Panc1 (cell line): ENCODE measurements around the gene CPSF2. TPM values are rescaled to one million over a fixed set of nuclear protein-coding genes. Genes with fewer than 3 reads are reported as not detected.
A peak's percentile ranks its signal among the peaks of the same experiment; 100 is the strongest.

Source experiments
- ATAC-seq: fragments of 200-7000 bp; cut with Tn5 transposase; 2 replicates; pipeline ENCODE4 v1.9.1; 2020; ENCODE audit warnings: mild to moderate bottlenecking, moderate library complexity
- BruUV-seq: library from RNA; stranded (reverse); fragments of 400-500 nt; replicated peaks from 2 replicates; lab custom pipeline; 2021; lab: Mats Ljungman, UMichigan
- CTCF ChIA-PET: fragments of 300-600 bp; sonication (Branson Sonifier 250); formaldehyde crosslinking; loops from one replicate; lab custom pipeline; 2022; ENCODE audit warnings: antibody characterized with exemption; lab: Charles Lee
- POLR2A ChIA-PET: fragments of 300-600 bp; sonication (Branson Sonifier 250); formaldehyde crosslinking; loops from one replicate; lab custom pipeline; 2022; ENCODE audit warnings: antibody characterized with exemption; lab: Charles Lee
- DNase-seq: peaks from one replicate; pipeline ENCODE4 v3.0.0-alpha.2; 2010; ENCODE audit warnings: low read depth, low spot score
- H3K27ac ChIP-seq: 2 replicates; pipeline ENCODE4 v1.5.1; 2011; ENCODE audit warnings: mild to moderate bottlenecking, low read length, inconsistent platforms
- H3K27me3 ChIP-seq: fragments of 200-500 bp; sonication (Bioruptor generic); 2 replicates; pipeline ENCODE4 v1.6.0; 2014; ENCODE audit warnings: low read length, inconsistent platforms; ENCODE audit not compliant: control insufficient read depth, insufficient read depth
- H3K36me3 ChIP-seq: fragments of 200-500 bp; sonication (Bioruptor generic); 2 replicates; pipeline ENCODE4 v1.5.1; 2014; ENCODE audit warnings: inconsistent platforms, mild to moderate bottlenecking, low read length, moderate library complexity; ENCODE audit not compliant: control insufficient read depth, insufficient read depth
- H3K4me1 ChIP-seq: 2 replicates; pipeline ENCODE4 v1.5.1; 2011; ENCODE audit warnings: inconsistent platforms, mild to moderate bottlenecking, low read length, moderate library complexity; ENCODE audit not compliant: control insufficient read depth, insufficient read depth
- H3K4me3 ChIP-seq, 2 experiments: 2 replicates each; pipeline ENCODE4 v1.5.1; 2011 to 2012; ENCODE audit warnings: low read depth in 2 of 2, low read length in 2 of 2, mild to moderate bottlenecking in 2 of 2, inconsistent platforms in 1 of 2, moderate library complexity in 1 of 2
- H3K9me3 ChIP-seq: fragments of 200-500 bp; sonication (Bioruptor generic); 2 replicates; pipeline ENCODE4 v1.5.1; 2014; ENCODE audit warnings: low read depth, mild to moderate bottlenecking, inconsistent platforms, low read length, moderate library complexity; ENCODE audit not compliant: control insufficient read depth, insufficient read depth
- POLR2AphosphoS5 ChIP-seq: IDR thresholded peaks from 2 replicates; pipeline ENCODE4 v1.6.1; 2012; ENCODE audit warnings: mild to moderate bottlenecking, low read depth, low read length, moderate library complexity
- REST ChIP-seq, 2 experiments: IDR thresholded peaks; 2 replicates each; pipeline ENCODE4 v1.6.1; 2011 to 2012; ENCODE audit warnings: low read depth in 2 of 2, control low read depth in 1 of 2, low read length in 1 of 2, mild to moderate bottlenecking in 1 of 2, moderate library complexity in 1 of 2; ENCODE audit not compliant: insufficient read depth in 1 of 2
- SIN3A ChIP-seq: IDR thresholded peaks from 2 replicates; pipeline ENCODE4 v1.6.1; 2012; ENCODE audit warnings: low read depth, mild to moderate bottlenecking, low read length, moderate library complexity, borderline replicate concordance; ENCODE audit not compliant: insufficient read depth
- TCF7L2 ChIP-seq: IDR thresholded peaks from 2 replicates; pipeline ENCODE4 v1.6.1; 2011; ENCODE audit warnings: mild to moderate bottlenecking, low read depth, low read length, inconsistent platforms
- in situ Hi-C: cut with HindIII; loops from 2 replicates; pipeline ENCODE4 v1.10.0; 2016; ENCODE audit warnings: low sequenced_read_pairs, low pct_unique_long_range_greater_than_20kb
- intact Hi-C: fragments of 100-400 bp; cut with micrococcal nuclease; formaldehyde crosslinking; loops from one replicate; pipeline ENCODE4 v1.10.0; 2022; ENCODE audit not compliant: unreplicated experiment
- total RNA-seq: library from RNA; stranded (reverse); gene quantifications from one replicate; pipeline ENCODE4 v1.2.1, GENCODE V29; 2021; ENCODE audit not compliant: unreplicated experiment
- TF ChIP-seq, protein P1 (sequence below): fragments of 450-650 bp; IDR thresholded peaks from 2 replicates; pipeline ENCODE4 v1.5.1; 2017; ENCODE audit warnings: mild to moderate bottlenecking

Gene CPSF2
- total RNA-seq, 1 experiment from 2014 or later: 62.0 TPM

- BruUV-seq: TSS peak; percentile 84
- H3K4me3 ChIP-seq: peak overlapping the region; percentile 94 to 95
- H3K4me1 ChIP-seq: peaks cover 9% of the 10 kb centered on the region; the same call in 1 of the 2 replicates
- peak overlapping the region; percentile 90 for H3K27ac ChIP-seq
- ATAC-seq (no peak), DNase-seq (no peak)
- CTCF ChIA-PET: interaction anchor here (0.5 to 1.7 kb wide), 2 partner anchors 13 to 14 kb away, joined by 3 to 7 read pairs; no protein-coding TSS in a partner anchor
- H3K36me3 ChIP-seq: peaks cover 2% of the 10 kb centered on the region; the same call in 1 of the 2 replicates
- no peaks in the 10 kb centered on the region for H3K27me3 ChIP-seq
- in situ Hi-C loops (no loop called here), intact Hi-C loops (no loop called here)
- POLR2A ChIA-PET: no interaction called here
- TF ChIP-seq TCF7L2 (no peak), POLR2AphosphoS5 (no peak), REST (IDR thresholded peaks at IDR 0.05; ENCODE audit: insufficient read depth in 1 of 2, low read depth in 2 of 2, low read length in 1 of 2) (no peak)
- no peaks in the 10 kb centered on the region for H3K9me3 ChIP-seq
These were observed 16.5 kb upstream of the CPSF2 start for GRCh38 chr14:92105073-92105892.

- peak overlapping the region; percentile 90 for H3K27ac ChIP-seq
- intact Hi-C loops: loop anchor here (2.0 kb wide), 1 partner anchor 65 kb away; the partner anchor contains the start of gene TRIP11
- peaks cover 9% of the 10 kb centered on the region; the same call in 1 of the 2 replicates for H3K4me1 ChIP-seq
- CTCF ChIA-PET: interaction anchor here (0.5 to 1.7 kb wide), 2 partner anchors 13 to 14 kb away, joined by 3 to 7 read pairs; no protein-coding TSS in a partner anchor
- TF ChIP-seq REST (IDR thresholded peaks at IDR 0.05; ENCODE audit: insufficient read depth in 1 of 2, low read depth in 2 of 2, low read length in 1 of 2): no peak
- TF ChIP-seq SIN3A: no peak
- TF ChIP-seq, protein P1, sequence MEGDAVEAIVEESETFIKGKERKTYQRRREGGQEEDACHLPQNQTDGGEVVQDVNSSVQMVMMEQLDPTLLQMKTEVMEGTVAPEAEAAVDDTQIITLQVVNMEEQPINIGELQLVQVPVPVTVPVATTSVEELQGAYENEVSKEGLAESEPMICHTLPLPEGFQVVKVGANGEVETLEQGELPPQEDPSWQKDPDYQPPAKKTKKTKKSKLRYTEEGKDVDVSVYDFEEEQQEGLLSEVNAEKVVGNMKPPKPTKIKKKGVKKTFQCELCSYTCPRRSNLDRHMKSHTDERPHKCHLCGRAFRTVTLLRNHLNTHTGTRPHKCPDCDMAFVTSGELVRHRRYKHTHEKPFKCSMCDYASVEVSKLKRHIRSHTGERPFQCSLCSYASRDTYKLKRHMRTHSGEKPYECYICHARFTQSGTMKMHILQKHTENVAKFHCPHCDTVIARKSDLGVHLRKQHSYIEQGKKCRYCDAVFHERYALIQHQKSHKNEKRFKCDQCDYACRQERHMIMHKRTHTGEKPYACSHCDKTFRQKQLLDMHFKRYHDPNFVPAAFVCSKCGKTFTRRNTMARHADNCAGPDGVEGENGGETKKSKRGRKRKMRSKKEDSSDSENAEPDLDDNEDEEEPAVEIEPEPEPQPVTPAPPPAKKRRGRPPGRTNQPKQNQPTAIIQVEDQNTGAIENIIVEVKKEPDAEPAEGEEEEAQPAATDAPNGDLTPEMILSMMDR: no peak
- no peak for TF ChIP-seq TCF7L2
- no peak for TF ChIP-seq POLR2AphosphoS5
- peak overlapping the region; percentile 94 to 95 for H3K4me3 ChIP-seq
- no TSS peak for BruUV-seq
- in situ Hi-C loops: no loop called here
- DNase-seq: no peak
- no peaks in the 10 kb centered on the region for H3K9me3 ChIP-seq
- POLR2A ChIA-PET: no interaction called here
- H3K27me3 ChIP-seq: no peaks in the 10 kb centered on the region
- peak; percentile 31 for ATAC-seq
- peaks cover 2% of the 10 kb centered on the region; the same call in 1 of the 2 replicates for H3K36me3 ChIP-seq
These were observed 16.0 kb upstream of the CPSF2 start for GRCh38 chr14:92105893-92106142.
